HG02759 (cell line): ENCODE results near the gene TRAF3IP1.

ENCODE experiments used
- ATAC-seq: cut with Tn5 transposase; IDR thresholded peaks from one replicate; pipeline ENCODE4 v1.9.1; 2021; ENCODE audit warnings: mild to moderate bottlenecking, moderate library complexity; ENCODE audit not compliant: unreplicated experiment

The TRAF3IP1 gene

DNA sequence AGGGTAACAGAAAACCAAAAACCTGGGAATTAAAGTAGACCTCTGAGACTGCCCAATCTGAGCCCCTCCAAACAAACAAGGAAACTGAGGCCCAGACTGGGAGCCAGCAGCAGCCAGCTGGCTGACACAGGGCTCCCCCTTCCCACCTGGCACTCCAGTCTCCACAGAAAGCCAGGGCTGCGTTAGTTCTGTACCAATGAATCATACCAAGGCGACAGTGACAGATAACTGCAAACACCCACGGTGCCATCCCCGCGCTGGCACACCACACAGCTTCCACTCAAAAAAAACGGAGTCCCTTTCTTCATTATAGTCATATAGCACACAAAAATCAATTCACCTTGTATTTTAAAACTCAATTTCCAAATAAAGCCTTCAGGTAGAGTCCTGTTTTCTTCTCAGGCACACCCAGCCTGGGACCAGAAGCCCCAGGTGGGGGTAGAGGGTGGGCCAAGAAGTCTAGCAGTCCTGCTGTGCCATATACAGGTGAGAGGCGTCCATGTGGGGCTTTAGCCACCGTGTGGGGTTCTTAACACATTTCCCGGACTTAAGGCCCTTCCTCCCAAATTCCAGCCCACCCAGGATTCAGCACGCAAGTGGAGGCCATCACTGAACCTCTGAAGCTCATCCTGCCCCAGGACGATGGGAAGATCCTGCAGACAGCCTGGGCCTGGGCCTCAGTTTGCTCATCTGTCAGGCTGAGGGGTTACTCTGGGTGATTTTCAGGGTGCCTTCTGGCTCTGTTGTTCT lies 33.2 kb upstream of the TRAF3IP1 start:
- no peak for ATAC-seq

DNA sequence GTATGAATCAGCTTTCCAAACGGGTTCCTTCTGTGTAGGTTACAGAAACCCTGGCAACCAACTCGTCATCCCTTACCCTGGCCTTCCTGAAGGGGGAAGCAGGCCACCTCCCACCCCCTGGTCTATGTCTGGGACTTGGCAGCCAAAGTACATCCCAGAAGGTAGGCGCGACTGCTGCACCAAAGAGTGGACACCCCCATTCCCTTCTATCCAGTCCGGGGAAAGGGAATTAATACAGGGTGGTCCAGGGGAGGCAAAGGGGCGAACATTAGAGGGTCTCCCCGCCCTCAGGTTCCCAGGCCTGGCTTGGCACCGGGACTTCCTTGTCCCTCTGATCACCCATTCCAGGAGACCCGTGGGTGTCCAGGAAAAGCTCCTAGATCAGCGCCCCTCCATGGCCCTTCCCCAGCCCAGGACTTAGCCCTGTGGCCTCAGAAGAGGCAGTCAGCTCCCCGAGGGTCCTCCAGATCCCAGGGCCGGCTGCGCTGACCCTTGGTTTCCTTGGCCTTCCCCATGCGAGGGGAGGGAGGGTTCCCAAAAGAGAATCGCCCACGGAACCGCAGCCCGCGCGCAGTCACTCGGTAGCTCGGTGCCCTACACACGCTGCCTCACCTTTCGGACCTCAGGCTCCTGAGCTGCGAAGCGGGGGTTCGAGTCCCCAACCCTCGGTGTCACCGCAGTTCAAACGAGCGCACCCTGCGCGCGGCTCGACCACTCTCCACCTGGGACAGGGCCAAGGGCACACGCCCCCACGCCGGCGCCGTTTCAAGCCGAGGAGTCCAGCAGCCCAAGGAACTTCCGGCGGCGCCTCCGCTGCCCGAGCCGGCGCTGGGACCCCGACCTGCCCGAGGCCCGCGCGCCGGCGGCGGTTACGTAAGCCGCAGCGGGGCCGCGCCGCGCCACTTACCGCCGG lies 32.3 kb upstream of the TRAF3IP1 start, which contains the start of gene PER2:
Gene PER2, minus strand, starts transcription at position 874 of the 913 bp plus-strand sequence. CDS start 10,674 bp downstream, outside the sequence.
- ATAC-seq = peak; percentile 40

DNA sequence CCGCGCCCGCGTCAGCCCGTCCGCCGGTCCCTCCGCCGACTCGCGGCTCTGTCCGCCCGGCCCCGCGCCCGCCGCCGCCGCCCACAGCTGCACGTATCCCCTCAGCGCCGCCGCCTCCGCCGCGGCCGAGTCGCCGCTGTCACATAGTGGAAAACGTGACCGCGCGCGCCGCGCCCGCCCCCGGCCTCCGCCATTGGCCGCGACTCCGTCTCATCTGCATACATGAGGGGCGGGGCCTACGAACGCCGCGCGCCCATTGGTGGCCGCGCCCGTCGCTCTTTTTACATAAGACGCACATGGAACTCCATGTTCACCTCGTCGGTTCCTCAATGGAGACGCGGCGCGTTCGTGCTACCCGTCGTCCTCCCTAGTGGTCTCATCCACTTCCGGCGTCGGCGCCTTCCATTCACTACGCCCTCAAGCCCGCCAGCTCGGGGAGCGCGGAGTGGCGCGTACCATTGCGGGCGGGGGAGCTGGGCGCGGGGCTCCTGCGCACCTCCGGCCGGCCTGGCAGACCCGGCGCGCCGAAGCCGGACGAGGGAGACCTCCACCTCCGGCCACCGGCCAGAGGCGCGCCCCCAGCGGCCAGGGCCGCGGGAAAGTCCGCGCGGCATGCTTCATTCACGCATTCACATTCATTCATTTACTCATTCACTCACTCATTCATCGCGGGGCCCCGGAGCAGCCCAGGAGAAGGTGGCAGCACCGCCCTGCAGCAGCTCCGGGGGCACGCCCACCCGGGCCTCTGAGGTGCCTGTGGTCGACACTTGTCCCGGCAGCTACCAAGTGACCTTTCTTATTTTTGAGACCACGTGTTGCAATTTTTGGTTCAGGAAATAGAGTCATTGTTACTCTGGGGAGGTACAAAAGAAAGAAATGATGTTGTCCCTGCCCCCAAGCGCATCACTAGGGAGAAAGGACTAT lies 31.4 kb upstream of the TRAF3IP1 start:
- peak; percentile 91 for ATAC-seq

DNA sequence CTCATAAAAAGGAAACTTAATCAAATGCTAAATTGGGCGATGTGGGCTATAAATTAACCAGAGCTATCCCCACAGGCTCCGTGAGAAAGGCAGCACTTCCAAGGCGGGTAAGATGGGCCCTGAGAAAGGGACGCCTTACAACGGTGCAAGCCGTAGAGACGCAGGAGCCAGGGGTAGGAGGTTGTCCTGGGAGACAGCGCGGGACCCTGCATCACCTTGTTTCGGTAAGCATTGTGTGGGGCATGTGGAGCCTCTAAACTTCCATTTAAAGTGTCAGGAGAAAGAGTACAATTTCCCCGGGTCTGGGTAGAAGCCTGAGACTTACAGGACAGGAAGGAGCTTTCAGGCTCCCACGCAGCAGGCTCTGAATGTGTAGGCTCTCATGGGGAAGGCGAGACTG lies 30.7 kb upstream of the TRAF3IP1 start:
- no peak for ATAC-seq

- ATAC-seq = no peak
Observed at GRCh38 chr2:238290091-238290509, 30.2 kb upstream of the TRAF3IP1 start.

- ATAC-seq = no peak
Observed at GRCh38 chr2:238290715-238291549, 29.4 kb upstream of the TRAF3IP1 start.

DNA sequence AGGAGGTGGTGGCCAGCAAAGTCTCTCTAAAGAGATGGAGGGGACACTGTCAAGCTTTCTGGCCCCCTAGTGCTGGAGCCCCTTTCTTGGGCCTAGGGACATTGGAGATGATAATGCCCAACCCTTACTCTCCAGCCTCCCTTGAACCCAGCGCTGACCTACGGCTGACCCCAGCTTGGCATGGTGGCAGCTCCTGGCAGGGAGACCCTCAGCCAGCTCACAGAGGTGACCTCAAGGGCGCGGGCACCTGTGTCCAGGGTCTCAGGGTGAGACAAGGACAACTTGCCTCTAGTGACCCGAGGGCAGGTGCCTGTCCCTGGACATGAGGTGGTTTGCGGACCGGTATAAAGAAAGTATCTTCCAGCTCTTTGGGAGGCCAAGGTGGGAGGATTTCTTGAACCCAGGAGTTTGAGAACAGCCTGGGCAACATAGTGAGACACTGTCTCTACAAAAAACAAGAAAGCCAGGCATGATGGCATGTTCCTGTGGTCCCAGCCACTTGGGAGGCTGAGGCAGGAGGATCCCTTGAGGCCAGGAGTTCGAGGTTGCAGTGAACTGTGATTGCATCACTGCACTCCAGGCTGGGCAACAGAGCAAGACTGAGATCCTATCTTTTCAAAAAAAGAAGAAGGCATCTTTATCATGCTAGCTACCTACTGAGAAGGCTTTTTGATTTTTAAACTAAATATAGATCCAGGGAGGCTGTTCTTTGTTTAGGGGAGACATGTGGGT lies 28.6 kb upstream of the TRAF3IP1 start:
- ATAC-seq = no peak

DNA sequence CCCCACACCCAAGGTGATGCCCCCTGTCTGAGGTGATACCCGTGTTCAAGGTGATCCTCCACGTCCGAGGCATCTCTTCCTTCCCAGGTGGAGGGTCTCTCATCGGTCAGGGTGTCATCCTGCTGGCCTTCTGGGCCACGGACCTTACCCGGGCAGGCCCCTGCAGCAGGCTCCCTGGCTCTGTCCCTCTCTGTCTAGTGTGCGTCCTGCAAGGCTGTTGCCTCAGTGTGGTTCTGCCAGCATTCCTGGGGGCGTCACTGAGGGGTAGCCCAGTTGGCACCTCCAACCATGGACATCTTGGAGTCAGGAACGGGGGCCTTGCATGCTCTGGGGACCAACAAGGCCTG lies 26.3 kb upstream of the TRAF3IP1 start:
- ATAC-seq = no peak

DNA sequence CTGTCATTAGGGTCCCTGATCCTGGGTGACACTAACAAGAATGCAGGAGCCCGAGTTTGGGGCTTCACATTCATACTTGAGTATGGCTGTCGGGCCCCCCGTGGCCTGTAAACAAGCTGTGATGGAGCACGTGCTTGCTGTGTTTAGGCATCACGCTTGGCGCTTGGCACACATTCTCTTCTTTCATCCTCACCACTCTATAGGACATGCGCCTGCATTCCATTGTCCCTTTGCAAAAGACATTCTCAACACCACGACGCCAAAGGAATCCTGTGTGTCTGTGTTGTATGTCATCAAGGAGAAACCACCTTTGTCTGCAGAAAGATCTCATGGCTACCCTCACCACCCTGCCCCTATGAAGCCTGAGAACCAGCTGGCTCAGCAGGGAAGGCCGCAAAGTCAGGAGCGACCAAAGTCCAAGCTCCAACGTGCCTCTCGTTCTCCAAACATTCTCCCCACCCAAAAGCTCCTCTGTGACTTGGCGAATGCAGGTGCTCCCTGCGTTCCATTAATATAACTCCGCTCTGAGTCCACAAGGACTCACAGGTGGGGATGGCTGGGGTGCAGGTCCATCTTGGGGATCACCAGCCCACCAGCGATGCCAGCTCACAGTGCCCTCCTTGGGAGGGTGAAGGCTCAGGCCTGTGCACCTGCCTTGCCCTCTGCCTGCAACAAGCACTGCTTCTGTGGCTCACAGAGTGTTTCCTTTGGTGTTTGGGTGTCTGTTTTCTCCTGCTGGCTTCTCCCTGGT lies 25.8 kb upstream of the TRAF3IP1 start:
- no peak for ATAC-seq

DNA sequence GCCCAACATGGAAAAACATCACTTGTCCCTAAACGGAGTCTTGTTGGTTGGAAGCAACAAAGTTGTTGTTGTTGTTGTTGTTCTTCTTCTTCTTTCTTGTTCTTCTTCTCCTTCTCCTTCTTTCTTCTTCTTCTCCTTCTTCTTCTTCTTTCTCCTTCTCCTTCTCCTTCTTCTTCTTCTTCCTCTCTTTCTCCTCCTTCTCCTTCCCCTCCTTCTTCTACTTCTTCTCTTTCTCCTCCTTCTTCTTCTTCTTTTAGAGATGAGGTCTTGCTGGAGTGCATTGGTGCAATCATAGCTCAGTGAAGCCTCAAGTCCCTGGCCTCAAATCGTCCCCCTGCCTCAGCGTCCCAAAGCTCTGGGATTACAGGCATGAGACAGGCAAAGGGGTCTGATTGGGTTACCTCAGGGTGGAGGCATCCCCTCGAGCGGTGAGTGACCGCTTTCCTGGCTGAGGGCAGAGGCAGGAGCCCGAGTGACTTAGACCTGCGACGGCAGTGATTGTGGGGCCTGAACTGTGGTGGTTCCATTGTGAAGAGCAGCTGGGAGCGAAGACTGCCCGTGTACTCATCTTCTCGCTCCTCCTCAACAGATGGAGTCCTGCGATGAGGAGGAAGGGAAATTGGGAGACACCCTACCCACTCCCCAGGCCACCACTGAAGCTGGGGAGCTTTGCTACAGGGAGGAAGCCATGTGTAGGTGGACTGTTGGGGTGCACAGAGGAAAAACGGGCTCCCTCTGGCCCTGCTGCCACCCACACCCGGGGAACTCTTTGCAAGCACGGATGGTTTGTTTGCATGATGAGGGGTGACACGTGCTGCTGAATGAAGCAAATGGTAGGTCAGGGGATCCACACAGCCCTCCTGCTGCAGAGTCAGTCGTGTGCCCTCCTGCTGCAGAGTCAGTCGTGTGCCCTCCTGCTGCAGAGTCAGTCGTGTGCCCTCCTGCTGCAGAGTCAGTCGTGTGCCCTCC lies 24.9 kb upstream of the TRAF3IP1 start:
- no peak for ATAC-seq

DNA sequence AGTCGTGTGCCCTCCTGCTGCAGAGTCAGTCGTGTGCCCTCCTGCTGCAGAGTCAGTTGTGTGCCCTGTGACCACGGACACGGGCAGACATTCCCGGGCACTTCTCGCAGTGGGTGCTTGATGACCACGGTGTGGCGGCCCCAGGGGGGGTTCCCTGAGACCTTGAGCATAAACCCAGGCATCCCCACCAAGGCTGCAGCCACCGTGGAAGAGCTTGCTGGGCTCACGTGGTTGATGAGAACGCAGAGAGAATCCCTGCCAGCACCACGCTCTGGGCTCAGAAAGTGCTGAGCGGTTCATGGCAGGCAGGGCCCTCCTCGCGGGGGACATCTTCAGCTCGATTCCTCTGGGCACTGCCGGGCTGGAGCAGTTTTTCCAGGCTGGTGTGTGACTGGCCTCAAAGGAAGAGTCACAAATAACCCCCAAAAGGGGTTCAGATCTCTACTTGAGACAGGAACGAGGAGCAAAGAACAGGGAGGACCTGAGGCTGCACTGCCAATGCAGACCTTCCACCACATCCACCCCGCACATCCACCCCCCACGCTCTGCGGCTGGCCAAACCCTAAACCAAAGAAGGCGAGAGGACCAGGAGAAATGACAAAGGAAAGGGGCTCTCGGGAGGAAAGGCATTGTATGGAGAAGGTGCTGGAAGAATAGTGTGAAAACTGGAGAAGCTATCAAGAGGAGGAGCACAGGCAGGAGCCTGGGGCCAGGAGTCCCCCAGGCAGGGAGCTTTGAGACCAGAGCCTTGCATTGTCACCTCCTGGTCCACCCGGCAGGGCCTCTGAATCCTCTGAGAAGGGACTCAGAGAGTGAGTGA lies 23.5 kb upstream of the TRAF3IP1 start:
- no peak for ATAC-seq

DNA sequence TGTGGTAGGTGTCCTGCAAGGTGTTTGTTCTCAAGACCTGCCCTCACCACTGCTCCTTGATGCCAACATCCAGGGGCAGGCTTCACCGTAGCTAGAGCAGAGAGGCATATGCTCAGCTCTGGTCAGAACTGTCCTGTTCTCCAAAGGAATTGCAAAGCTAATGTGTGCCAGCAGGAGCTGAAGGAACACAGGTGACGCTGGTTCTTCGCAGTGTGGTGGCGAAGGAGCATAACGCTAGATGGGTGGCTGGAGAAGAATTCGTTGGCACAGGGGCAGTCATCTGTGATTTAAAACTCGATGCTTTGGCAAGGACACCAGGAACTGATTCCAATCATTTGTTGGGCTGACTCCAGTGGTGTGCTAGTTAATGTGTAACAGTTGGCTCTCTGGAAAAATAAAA lies 20.5 kb upstream of the TRAF3IP1 start:
- no peak for ATAC-seq

DNA sequence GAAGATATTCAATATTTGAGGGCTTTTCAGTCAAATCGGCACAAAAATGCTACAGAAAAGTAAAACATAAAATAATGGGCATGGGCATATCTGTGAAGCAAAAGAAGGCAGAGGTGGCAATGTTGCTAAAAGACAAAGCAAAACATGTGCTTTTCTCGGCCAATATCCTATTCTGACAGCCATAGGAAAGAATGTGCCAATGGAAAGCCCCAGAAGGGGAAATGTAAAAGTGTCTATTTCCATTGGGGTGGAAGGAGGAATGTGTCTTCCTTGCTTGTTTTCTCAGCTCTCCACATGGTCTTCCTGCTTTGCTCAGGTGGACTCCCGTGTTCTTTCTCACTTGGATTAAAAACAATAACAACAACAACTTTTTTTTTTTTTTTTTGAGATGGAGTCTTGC lies 18.2 kb upstream of the TRAF3IP1 start:
- no peak for ATAC-seq

DNA sequence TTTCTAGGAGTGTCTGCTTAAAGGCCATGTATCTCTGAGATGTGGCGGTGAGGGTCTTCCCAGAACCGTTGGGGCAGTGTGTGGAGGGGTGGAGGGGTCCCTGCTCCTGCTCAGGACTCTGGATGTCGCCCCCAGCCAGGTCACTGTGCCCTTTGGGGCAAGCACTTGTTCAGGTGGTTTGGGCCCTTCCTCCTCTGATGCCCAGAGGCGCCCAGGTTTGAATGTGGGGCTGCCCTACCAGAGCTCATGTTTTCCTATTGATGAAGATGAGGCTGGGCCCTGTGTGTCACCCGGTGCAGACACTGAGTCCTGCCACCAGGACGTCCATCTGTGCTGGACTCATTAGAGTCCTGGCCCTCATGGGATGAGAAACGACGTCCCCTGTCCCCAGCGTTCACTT lies 17.6 kb upstream of the TRAF3IP1 start:
- no peak for ATAC-seq

DNA sequence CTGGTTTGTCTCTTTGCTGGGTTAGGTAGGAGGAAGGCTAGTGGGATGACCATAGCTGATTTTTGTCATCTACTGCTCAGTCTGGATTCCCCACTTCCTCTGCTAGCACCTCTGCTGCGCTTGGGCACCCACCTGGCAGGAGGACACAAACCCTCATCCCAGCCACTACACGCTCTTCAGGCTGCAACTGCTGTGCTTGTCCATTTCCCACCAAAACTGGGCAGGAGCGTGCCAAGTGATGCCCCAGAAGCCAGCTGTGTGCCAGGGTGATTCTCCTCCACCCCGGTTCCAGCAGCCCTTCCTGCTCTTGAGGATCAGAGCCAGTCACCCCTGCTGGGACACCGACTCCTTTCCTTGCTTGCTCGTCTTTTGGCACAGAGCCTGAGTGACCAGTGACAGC lies 16.2 kb upstream of the TRAF3IP1 start:
- ATAC-seq = no peak

DNA sequence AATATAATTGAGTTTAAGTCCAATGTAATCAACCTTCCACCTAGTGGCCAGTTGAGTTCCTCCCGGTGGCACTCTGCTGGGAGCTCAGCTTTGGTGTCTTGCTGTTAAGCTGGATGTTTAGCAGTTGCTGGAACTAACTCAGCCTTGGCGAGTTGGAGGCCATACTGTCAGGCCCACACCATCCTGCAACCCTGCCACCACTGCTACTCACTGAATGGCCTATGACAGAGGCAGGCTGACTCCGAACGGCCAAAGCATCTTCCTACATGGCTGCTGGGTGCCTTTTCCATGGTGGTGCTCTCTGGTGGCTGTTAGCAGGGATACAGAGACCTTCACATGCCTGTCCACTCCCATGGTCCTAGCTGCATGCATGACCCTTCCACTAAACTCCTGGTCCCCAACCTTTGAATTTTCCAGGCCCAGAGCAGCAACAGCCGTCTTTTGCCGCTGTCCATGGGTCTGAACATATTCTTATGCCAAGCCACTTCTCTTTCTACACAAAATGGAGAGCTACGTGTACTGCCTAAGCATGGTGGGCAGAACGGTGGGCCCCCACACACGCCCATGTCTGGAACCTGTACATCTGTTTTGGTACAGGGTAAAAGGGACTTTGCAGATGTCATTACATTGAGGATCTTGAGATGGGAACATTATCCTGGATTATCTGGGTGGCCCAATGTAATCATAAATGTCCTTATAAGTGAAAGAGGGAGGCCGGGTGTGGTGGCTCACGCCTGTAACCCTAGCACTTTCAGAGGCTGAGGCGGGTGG lies 15.0 kb upstream of the TRAF3IP1 start:
- ATAC-seq = no peak
